ENCODE data around the gene PRR5L.
A peak's percentile ranks its signal among the peaks of the same experiment; 100 is the strongest.

The PRR5L gene

DNA sequence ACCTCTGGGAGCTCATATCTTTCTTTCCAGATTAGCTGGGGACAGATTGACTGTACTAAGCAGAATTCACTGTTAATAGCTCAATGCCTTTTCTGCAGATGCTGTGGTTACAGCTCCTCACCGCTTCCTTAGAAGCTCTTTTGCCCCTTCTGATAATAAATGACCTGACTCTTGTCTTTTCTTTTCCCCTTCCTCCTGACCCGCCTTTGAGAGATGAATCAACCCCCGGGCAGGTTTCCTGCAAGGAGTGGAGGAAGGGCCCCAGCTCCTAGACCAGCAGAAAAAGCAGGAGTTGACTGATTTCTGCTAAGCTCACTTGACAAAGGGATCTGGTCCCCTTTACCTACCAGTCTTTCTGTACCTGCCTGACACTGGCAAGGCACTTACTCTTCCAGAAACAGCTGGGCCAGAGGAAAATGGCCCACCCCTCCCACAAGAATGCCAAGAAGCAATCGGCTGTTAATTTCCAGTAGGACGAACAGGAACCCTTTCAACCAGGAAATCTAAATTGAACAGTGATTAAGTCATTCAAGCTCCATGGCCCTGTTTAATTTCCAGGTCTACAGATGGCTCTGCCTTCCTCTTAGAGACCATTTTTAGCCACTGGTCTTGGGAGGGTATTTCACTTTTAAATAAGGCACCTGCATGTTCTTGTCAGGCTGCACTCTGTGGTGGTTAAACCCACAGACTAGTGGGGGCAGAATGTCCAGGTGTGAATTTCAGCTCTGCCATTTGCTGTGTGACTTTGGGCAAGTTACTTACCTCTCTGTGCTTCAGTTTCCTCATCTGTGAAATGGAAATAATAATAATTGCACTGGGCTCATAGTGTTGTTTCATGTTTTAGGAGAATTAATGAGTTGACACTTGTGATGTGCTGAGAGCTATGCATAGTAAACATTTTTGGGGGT, 67.5 kb downstream of the PRR5L start:
- no peak for DNase-seq

DNA sequence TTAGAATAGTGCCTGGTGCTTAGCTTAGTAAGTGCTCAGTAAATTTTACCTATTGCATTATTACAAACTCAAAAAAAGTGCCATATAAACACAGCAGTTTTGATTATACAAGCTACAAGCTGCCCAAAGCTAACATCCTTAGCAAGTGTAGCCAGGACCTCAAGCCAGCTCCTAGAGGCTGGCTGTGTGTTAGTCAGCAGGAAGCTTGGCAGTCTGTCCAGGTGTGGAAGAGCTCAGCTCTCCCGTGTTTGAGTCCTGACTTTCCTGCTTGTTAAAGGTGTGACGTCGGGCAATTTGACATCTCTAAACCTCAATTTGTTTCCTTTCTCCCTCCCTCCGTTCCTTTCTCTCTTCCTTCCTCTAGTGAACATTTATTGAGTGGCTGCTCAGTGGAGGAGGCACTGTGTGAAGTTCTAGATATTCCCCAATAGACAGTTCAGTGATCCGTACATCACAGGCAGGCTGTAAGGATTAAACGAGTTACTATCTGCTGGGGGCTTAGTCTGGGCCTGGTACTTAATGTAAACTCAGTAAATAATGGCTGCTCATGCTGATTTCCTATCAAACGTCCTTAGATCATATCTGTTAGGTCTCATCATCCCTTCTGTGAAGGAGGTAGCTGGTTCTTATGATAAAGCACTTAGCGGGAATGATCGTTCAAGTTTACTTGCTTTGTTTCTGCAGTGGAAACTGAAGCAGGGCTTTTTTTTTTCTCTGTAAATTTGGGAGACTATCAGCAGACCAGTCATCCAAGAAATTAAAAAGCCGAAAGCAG, 68.7 kb downstream of the PRR5L start:
- no peak overlapping the region for H3K27ac Mint-ChIP-seq
- H3K4me1 Mint-ChIP-seq, result peaks cover 22 to 38% of the 10 kb centered on the region in 2 donors
- H3K27me3 Mint-ChIP-seq, result peaks cover 24 to 35% of the 10 kb centered on the region in 2 donors
- H3K9me3 Mint-ChIP-seq, result no peaks in the 10 kb centered on the region
- no peak overlapping the region for H3K4me3 Mint-ChIP-seq
- ATAC-seq (replicated peaks) (no peak), DNase-seq (no peak)
- H3K36me3 Mint-ChIP-seq, result no peaks in the 10 kb centered on the region

More for the DNA sequence above, 67.5 kb downstream of the PRR5L start:
- no peaks in the 10 kb centered on the region for H3K36me3 Mint-ChIP-seq
- peaks cover 22 to 43% of the 10 kb centered on the region in 2 donors for H3K4me1 Mint-ChIP-seq
- no peak overlapping the region for H3K27ac Mint-ChIP-seq
- peak; percentile 53 to 68 for ATAC-seq (replicated peaks)
- no peak overlapping the region for H3K4me3 Mint-ChIP-seq
- no peaks in the 10 kb centered on the region for H3K9me3 Mint-ChIP-seq
- peaks cover 24 to 45% of the 10 kb centered on the region in 2 donors for H3K27me3 Mint-ChIP-seq

GRCh38 chr11:36365907-36366306, 69.8 kb downstream of the PRR5L start:
- Mint-ChIP-seq H3K9me3 (no peaks in the 10 kb centered on the region), H3K4me1 (peaks cover 16 to 26% of the 10 kb centered on the region in 2 donors), H3K27ac (no peak overlapping the region), H3K36me3 (no peaks in the 10 kb centered on the region), H3K4me3 (no peak overlapping the region), H3K27me3 (peaks cover 23% of the 10 kb centered on the region in 2 donors)
- ATAC-seq (replicated peaks) (no peak), DNase-seq (no peak)

DNA sequence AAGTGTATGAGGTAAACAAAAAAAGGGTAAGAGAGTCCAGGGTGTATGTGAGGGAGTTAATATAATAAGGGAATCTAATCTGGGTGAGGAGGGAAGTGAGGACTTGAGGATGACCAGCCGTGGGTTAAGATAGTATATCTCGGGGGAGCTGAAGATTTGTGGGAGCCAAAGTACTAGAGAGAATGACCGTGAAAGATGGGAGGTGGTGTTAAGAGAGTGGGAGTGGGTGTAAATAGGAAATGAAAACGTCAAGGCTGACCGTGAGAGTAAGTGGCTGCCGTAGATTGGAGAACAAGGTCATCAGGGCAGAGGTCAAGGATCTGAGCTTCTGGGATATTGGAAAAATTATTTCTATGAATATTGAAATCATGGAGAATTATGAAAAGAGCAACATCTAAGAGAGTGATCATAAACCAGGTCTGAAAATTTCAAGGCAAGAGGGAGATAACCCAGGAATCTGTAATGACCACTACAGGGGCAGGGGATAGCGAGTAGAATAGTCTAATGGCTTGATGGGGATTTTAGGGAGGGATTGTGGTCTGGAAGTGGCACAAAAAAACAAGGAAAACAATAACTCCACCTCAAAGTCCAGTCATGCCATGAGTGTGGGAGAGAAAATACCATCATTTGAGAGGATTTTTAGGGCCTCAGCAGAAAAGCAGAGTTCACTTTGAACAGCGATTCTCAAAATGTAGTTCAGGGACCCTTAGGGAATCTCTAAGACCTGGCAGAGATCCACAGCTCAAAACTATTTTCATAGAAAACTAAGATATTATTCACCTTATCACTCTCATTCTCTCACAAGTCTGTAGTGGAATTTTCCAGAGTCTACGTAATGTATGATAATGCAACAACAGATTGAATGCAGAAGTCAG, 72.0 kb downstream of the PRR5L start:
- no peak overlapping the region for H3K27ac Mint-ChIP-seq
- peaks cover 7 to 12% of the 10 kb centered on the region in 2 donors for H3K4me1 Mint-ChIP-seq
- ATAC-seq (replicated peaks), result no peak
- no peak for DNase-seq
- no peaks in the 10 kb centered on the region for H3K9me3 Mint-ChIP-seq
- H3K36me3 Mint-ChIP-seq, result no peaks in the 10 kb centered on the region
- H3K27me3 Mint-ChIP-seq, result peaks cover 14 to 19% of the 10 kb centered on the region in 2 donors
- H3K4me3 Mint-ChIP-seq, result no peak overlapping the region

DNA sequence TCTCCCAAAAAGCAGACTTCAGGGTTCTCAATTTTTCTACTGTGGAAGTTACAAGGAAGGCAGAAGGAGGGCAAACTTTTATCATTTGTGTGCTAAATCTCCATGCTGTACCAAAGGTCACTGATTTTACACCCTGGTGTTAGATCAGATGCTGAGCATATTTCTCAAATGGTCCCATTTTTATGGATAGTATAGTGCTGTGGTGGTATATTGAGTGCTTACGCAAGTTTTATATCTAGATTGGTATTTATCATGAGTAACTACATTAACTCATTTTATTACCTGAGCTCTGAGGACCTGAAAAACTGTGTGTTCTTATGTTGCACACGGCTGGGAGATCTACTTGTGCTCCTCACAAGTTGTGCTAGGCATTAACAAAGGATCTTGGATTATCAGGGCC, 75.1 kb downstream of the PRR5L start:
- Mint-ChIP-seq H3K4me1 (peaks cover 8 to 13% of the 10 kb centered on the region in 2 donors), H3K27ac (no peak overlapping the region)

GRCh38 chr11:36371590-36371989, 75.5 kb downstream of the PRR5L start:
- H3K27ac Mint-ChIP-seq, result no peak overlapping the region
- H3K36me3 Mint-ChIP-seq, result no peaks in the 10 kb centered on the region
- H3K4me1 Mint-ChIP-seq, result peaks cover 8 to 13% of the 10 kb centered on the region in 2 donors
- H3K27me3 Mint-ChIP-seq, result peaks cover 26 to 43% of the 10 kb centered on the region in 2 donors
- no peak overlapping the region for H3K4me3 Mint-ChIP-seq
- DNase-seq, result no peak
- no peak for ATAC-seq (replicated peaks)
- no peaks in the 10 kb centered on the region for H3K9me3 Mint-ChIP-seq

More for the DNA sequence above, 75.1 kb downstream of the PRR5L start:
- H3K4me3 Mint-ChIP-seq, result no peak overlapping the region
- peaks cover 26 to 39% of the 10 kb centered on the region in 2 donors for H3K27me3 Mint-ChIP-seq
- DNase-seq (no peak), ATAC-seq (replicated peaks) (no peak)
- H3K9me3 Mint-ChIP-seq, result no peaks in the 10 kb centered on the region
- no peaks in the 10 kb centered on the region for H3K36me3 Mint-ChIP-seq

- DNase-seq, result no peak
- peaks cover 10 to 13% of the 10 kb centered on the region in 2 donors for H3K4me1 Mint-ChIP-seq
- H3K9me3 Mint-ChIP-seq, result no peaks in the 10 kb centered on the region
- H3K27me3 Mint-ChIP-seq, result peaks cover 26 to 43% of the 10 kb centered on the region in 2 donors
- H3K36me3 Mint-ChIP-seq, result no peaks in the 10 kb centered on the region
- no peak overlapping the region for H3K27ac Mint-ChIP-seq
- ATAC-seq (replicated peaks), result no peak
- H3K4me3 Mint-ChIP-seq, result no peak overlapping the region
These were observed 76.1 kb downstream of the PRR5L start for GRCh38 chr11:36372101-36372771.

- Mint-ChIP-seq H3K4me1 (peaks cover 15 to 22% of the 10 kb centered on the region in 2 donors), H3K27me3 (peaks cover 20 to 37% of the 10 kb centered on the region in 2 donors), H3K9me3 (no peaks in the 10 kb centered on the region), H3K36me3 (no peaks in the 10 kb centered on the region), H3K4me3 (no peak overlapping the region), H3K27ac (no peak overlapping the region)
- ATAC-seq (replicated peaks) (no peak), DNase-seq (no peak)
These were observed 77.2 kb downstream of the PRR5L start for GRCh38 chr11:36373016-36374010.

DNA sequence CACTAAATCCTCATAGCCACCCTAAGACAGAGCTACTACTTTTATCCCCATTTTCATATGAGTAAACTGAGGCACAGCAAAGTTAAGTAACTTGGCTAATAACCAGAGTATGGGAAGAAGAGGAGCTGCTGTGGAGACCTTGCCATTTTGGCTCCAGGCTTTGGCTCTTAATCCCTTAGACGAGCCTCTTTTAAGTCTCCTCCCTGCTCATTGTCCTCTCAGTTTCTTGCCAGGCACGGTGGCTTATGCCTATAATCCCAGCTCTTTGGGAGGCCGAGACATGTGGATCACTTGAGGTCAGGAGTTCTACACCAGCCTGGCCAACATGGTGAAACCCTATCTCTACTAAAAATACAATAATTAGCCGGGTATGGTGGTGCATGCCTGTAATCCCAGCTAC, 78.6 kb downstream of the PRR5L start:
- Mint-ChIP-seq H3K4me3 (no peak overlapping the region), H3K27ac (no peak overlapping the region), H3K9me3 (no peaks in the 10 kb centered on the region), H3K27me3 (peaks cover 24 to 37% of the 10 kb centered on the region in 2 donors), H3K36me3 (peaks cover 4 to 5% of the 10 kb centered on the region in 2 donors), H3K4me1 (peaks cover 16 to 26% of the 10 kb centered on the region in 2 donors)
- DNase-seq (no peak), ATAC-seq (replicated peaks) (no peak)

DNA sequence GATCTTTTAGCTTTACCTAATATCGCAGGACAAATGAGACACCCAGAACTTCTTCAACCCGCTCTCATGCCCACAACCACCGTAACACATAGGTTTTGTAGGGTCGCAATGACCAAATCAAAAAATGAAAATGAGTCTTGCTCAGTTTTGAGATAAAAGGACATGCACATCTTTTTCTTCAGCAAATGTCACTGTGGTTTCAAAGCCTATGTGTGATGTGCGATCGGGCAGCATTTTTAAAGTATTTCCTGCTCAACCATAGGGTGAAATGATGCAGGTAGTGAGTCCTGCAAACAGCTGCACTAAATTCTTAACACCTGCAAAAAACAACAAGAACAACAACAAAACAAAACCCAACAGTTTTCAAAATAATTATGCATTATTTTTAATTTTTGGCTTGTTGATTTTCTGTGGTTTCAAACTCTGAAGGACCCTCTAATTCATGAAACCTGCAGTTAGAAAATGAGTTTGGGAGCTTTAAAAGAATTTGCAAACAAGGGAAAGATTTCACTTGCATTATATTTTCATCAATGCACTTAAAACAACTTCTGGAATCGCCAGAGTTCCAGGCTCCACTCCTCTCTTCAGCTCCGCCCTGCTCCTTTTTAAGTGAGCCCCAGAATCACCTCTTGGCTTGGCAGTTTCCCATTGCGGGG, 79.4 kb downstream of the PRR5L start:
- peaks cover 17 to 26% of the 10 kb centered on the region in 2 donors for H3K4me1 Mint-ChIP-seq
- H3K27ac Mint-ChIP-seq, result no peak overlapping the region
- ATAC-seq (replicated peaks) (no peak), DNase-seq (no peak)
- H3K9me3 Mint-ChIP-seq, result no peaks in the 10 kb centered on the region
- peak overlapping the region; percentile 87 to 89 for H3K4me3 Mint-ChIP-seq
- H3K27me3 Mint-ChIP-seq, result peaks cover 19 to 37% of the 10 kb centered on the region in 2 donors
- H3K36me3 Mint-ChIP-seq, result peaks cover 4 to 7% of the 10 kb centered on the region in 2 donors

DNA sequence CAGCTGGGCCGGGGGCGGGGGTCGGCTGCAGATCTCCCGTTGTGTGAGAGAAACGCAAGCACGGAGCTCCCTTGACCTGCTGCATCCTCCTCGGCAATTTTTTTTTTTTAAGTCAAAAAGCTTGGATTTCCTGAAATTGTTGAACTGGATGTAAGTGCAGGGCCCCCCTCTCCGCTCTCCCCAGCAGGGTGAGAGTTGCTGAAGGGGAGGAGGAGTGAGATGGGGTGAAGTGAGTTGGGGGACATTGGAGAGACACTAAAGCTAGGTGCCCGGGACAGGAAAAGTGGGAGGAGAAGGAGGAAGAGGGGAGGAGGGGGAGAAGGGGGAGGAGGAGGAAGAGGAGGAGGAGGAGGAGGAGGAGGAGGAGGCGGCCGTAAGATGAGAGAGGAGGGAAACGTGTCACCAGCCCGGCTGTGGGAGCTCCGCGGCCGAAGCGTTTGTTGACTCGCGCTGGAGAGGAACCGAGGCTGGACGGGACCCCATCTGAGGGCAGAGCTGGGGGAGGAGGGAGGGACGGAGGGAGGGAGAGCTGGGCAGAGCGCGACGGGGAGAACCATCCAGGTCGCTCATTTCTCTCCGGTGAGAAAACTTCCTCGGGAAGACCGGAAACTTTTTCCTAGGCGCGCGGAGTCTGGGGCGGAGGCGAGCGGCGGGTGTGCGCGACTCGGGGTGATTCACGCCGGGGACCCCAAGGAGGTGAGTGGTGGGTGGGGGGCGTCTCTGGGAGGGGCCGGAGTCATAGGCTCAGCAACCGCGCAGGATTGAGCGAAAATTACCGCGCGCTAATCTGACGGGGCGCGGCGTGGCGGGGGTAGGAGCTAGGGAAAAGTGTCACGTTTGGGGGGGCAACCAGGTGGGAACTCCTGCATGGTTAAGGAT, 80.2 kb downstream of the PRR5L start:
- Mint-ChIP-seq H3K36me3 (peaks cover 4 to 7% of the 10 kb centered on the region in 2 donors), H3K4me3 (peak overlapping the region; percentile 87 to 89), H3K4me1 (peaks cover 20 to 31% of the 10 kb centered on the region in 2 donors), H3K9me3 (no peaks in the 10 kb centered on the region), H3K27me3 (peaks cover 19 to 41% of the 10 kb centered on the region in 2 donors), H3K27ac (peak overlapping the region; percentile 86)
- no peak for ATAC-seq (replicated peaks)
- no peak for DNase-seq

Data from stimulated activated naive B cell treated with anti-CD40 and anti-IgM and Interleukin-4, amounts not matched to agents 10 μg/mL and 1 μg/mL and 100 μg/mL, for 72 hours (primary cell).